GM12891 (cell line): ENCODE measurements around the gene RAB11FIP4.

Source experiments
- PAX5 ChIP-seq: IDR thresholded peaks from 2 replicates; pipeline ENCODE4 v1.6.1; 2011; ENCODE audit warnings: low read length, moderate library complexity, mild to moderate bottlenecking; ENCODE audit not compliant: insufficient read depth, severe bottlenecking
- POLR2A ChIP-seq: IDR thresholded peaks from 2 replicates; pipeline ENCODE4 v1.6.1; 2011; ENCODE audit warnings: low read depth, low read length, control low read depth
- POLR2AphosphoS5 ChIP-seq: IDR thresholded peaks from 2 replicates; pipeline ENCODE4 v1.6.1; 2011; ENCODE audit warnings: low read depth, low read length, control low read depth
- SPI1 ChIP-seq: IDR thresholded peaks from 2 replicates; pipeline ENCODE4 v1.6.1; 2011; ENCODE audit warnings: low read depth, low read length, control low read depth
- TAF1 ChIP-seq: IDR thresholded peaks from 2 replicates; pipeline ENCODE4 v1.6.1; 2011; ENCODE audit warnings: low read depth, low read length, control low read depth

DNA sequence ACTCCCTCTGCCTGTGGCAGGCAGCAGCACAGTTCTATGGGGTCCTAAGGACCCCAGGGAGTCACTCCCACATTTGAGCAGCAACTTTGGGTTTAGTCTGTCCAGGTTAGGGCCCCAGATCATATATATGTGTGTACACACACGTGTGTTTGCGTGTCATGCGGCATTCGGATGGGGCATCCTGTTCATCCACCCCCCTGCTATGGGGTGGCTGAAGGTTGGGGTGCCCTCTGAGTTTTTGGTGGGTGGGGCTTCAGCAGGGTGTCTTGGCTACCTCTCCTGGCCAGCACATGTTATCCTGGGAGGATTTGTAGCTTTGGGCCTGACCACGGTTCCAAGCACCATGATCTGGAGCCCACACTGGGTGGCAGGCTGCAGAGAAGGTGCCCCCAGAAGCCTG, 100.7 kb downstream of the RAB11FIP4 start:
- TF ChIP-seq POLR2A (no peak), TAF1 (no peak), POLR2AphosphoS5 (no peak), PAX5 (no peak), SPI1 (no peak)
